NB4 (cell line): ENCODE data around the gene AEBP2.

Source experiments
- POLR2A ChIP-seq: IDR thresholded peaks from 2 replicates; pipeline ENCODE4 v1.6.1; 2011; ENCODE audit warnings: mild to moderate bottlenecking; ENCODE audit not compliant: insufficient read length; ENCODE audit errors: extremely low read depth
- TF ChIP-seq, protein P1 (sequence below): IDR thresholded peaks from 2 replicates; pipeline ENCODE4 v1.6.1; 2011; ENCODE audit warnings: low read depth, low read length
- TF ChIP-seq, protein P2 (sequence below): IDR thresholded peaks from one replicate; pipeline ENCODE4 v1.5.1; 2012; ENCODE audit warnings: low read depth, low read length

DNA sequence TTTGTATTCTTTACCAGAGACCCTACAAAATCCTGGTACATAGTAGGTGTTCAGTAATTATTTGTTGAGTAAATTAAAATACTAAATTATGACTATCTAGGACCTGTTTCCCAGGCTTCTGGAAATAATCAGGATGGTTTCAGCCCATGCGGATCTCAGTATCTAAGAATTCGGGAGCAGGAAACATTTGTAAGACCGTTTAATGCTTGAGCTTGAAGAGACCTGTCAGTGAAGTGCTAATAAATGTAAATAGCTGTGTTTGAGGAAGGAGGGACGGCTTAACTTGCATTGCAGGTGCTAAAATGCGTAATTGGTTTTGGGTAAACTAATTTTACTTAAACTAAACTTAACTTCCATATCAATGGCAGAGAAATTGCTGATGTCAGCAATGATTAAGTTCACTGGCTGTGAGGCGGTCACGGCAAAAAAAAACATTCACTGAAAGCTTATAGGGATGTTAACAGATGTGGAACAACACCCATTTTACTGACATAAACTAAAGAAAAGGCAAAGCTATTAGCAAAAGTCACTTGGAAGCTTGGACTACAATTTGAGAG, 28.6 kb upstream of the AEBP2 start:
- TF ChIP-seq, protein P1, sequence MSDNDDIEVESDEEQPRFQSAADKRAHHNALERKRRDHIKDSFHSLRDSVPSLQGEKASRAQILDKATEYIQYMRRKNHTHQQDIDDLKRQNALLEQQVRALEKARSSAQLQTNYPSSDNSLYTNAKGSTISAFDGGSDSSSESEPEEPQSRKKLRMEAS: no peak
- TF ChIP-seq, protein P2, sequence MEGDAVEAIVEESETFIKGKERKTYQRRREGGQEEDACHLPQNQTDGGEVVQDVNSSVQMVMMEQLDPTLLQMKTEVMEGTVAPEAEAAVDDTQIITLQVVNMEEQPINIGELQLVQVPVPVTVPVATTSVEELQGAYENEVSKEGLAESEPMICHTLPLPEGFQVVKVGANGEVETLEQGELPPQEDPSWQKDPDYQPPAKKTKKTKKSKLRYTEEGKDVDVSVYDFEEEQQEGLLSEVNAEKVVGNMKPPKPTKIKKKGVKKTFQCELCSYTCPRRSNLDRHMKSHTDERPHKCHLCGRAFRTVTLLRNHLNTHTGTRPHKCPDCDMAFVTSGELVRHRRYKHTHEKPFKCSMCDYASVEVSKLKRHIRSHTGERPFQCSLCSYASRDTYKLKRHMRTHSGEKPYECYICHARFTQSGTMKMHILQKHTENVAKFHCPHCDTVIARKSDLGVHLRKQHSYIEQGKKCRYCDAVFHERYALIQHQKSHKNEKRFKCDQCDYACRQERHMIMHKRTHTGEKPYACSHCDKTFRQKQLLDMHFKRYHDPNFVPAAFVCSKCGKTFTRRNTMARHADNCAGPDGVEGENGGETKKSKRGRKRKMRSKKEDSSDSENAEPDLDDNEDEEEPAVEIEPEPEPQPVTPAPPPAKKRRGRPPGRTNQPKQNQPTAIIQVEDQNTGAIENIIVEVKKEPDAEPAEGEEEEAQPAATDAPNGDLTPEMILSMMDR: no peak
- TF ChIP-seq POLR2A: no peak
